Measurements from ENCODE around the gene FARS2.
"Not testable (repeated sequence)": the region's sequence is repeated elsewhere in the genome, so short reads cannot be mapped to it uniquely, and the experiment has no call there.

FARS2 gene

GRCh38 chr6:5637714-5638113, 376.4 kb downstream of the FARS2 start:
- no peak for DNase-seq (ENCODE audit: low read depth)

- DNase-seq (ENCODE audit: low read depth) = no peak
These were observed 377.4 kb downstream of the FARS2 start for GRCh38 chr6:5638666-5639065.

DNA sequence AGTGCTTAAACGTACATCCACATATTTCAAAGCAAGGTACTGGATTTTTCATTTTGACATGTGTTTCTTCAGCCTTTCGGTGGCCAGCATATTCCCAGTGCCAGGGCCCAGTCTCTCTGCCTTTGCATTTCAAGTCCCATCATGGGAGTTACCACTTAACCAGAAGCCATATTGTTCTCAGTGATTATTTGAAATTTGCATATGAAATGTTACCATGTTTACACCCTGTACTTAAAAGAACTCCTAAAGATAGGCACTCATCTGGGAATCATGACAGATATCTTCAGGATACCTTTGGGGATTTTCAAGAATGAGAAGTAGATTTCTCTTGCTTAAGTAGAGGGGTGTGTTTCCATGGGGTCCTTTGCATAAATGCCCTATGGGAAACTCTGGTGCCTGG, 377.9 kb downstream of the FARS2 start:
- no peak for DNase-seq (ENCODE audit: low read depth)

- DNase-seq (ENCODE audit: low read depth) = no peak
These were observed 379.3 kb downstream of the FARS2 start for GRCh38 chr6:5640614-5641013.

DNA sequence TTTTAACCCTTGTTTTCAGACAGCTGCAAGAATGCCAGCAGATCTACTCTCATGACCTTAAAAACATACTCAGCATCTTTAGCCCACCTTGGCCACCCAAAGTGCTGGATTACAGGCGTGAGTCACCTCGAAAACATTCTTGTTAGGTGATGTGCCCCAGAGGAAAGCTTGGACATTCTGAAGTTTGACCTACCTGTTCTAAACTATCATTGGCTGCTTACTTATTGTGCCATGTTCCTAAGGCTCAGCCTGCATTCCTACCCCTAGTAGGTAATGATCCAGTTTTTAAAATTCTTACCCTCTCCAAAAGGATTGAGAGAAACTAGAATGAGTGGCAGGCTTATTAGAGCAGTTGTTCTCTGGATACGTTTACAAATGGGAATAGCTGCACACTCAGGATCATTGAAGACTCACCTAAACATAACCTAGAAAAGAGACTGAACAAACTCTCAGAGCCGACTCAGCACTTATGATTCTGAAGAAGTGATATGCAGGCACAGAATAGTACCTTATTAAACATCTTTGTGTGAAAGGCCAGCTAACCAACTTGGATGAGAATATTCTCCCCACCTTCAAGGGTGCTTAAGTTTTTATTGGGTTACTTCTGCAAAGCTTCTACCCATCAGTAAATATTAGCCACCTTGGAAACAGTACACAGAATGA, 383.3 kb downstream of the FARS2 start:
- DNase-seq (ENCODE audit: low read depth) = no peak

DNA sequence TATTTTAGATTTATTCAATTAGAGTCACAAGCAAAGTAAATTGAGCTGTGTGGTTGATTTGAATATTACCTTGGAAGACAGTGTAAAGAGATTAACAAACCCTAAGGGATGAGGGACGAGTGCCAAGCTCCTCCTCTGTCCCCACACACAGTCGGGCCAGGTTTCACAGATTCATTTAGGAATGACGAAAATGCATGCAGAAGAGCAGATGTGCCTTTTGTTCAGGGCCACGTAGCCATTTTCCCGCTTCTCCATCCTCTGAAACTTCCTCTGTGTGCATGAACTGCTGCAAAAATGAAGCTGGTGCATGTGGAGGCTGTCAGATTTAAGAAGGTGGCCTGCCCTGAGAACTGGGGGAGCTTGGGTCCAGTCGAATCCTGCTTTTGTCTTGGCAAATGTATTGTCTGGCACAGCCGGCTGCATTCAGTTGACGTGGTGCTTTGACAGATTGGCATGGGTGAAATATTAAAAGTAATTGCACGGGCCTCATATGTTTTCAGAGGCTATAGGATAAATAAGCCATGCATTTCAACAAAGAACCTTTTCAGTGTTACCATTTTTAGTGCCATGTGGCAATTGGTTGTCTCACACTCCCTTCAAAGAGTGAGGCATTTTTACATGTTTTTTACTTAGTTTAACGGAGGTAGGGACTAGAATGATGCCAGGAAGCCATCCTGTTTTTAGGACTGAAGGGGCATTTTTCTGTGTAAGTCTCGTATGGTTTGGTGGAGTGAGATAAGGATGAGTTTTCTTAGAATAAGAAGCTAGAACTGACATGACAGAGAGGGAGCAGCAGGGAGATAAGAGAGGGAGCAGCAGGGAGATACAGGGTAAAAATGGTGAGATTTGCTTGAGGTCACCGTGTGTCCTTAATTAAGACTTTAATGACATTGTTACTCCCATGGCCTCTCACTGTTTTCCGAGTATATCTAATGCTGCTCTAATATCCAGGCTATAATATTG, 384.3 kb downstream of the FARS2 start:
- no peak for DNase-seq (ENCODE audit: low read depth)

- no peak for DNase-seq (ENCODE audit: low read depth)
These were observed 391.3 kb downstream of the FARS2 start for GRCh38 chr6:5652406-5653137.

DNA sequence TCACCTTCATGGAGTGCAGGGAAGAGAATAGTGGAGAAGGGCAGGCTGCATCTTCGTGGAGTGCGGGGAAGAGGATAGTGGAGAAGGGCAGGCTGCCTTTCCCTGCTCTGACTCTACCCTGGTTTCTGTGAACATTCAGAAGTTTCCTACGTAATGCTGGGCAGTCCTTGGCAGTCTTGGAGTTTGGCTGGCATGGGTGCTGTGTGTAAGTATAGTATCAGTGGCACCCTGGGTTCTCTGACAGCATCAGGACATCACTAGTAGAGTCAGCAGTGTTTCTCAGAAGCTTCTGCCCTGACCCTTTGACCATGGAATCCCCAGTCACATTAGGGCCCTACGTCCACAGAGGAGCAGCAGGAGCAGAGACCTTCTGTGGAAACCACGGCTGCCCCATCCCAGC, 392.5 kb downstream of the FARS2 start:
- no peak for DNase-seq (ENCODE audit: low read depth)

GRCh38 chr6:5656226-5656625, 394.9 kb downstream of the FARS2 start:
- no peak for DNase-seq (ENCODE audit: low read depth)

GRCh38 chr6:5656695-5657094, 395.4 kb downstream of the FARS2 start:
- DNase-seq (ENCODE audit: low read depth) = not testable (repeated sequence)

GRCh38 chr6:5657684-5658430, 396.5 kb downstream of the FARS2 start:
- DNase-seq (ENCODE audit: low read depth) = no peak

DNA sequence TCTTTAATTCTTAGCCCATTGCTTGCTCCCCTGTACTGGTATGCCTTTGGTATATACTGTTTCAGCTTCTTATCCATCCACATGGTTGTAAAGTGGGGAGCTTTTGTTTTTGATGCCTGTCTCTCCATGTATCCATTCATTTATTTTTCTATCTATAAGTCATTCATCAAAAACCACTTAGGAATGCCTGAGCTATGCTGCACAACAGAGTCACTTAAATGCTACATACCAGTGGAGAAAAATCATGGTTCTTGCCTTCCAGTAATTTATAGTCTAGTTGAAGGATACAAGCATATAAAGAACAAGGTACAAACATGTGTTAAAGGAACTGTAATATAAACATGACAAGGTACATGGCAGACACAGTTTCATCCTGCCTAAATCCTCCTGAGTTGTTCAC, 398.2 kb downstream of the FARS2 start:
- DNase-seq (ENCODE audit: low read depth) = no peak

GRCh38 chr6:5660772-5661171, 399.5 kb downstream of the FARS2 start:
- DNase-seq (ENCODE audit: low read depth) = no peak

- no peak for DNase-seq (ENCODE audit: low read depth)
These were observed 401.5 kb downstream of the FARS2 start for GRCh38 chr6:5662797-5663196.

DNA sequence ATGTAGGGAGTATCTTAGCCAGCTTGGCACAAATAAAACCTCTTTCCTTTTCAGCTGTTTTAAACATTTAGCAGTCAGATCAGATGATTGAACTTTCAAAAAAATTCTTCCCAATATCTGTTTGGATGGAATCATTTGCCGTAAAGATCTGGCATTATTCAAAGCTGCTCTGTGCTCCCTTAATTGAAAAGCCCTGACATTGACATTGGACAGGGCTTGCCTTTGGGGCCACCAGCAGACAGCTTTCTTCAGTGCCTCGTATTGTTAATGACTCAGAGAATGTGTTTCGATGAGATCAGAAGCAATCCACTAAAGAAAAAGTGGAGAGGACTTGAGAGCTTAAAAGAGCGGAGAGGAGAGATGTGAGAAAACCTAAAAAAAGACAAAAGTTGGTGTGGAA, 401.9 kb downstream of the FARS2 start:
- no peak for DNase-seq (ENCODE audit: low read depth)

DNA sequence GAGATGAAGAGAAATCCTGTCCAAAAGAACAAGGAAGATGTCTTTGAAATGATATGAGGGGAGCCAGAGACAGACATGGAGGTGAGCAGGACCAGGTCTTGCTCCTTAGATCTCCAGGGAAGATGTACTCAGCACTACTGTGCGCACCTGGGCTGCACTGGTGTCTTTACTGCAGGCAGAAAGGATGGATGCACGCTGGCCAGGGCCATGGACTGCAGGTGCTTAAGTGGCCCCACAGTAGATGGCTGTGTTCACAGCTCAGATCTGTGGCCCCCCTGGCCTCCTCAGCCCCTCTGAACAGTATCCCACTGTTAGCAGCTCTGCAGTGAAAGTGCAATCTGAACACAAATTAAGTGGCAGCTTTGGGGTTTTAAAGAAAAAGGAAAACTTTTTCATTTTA, 402.4 kb downstream of the FARS2 start:
- DNase-seq (ENCODE audit: low read depth) = no peak

- DNase-seq (ENCODE audit: low read depth) = no peak
These were observed 402.8 kb downstream of the FARS2 start for GRCh38 chr6:5664149-5664548.

- DNase-seq (ENCODE audit: low read depth) = peak; percentile 6
These were observed 403.9 kb downstream of the FARS2 start for GRCh38 chr6:5665173-5665572.

DNA sequence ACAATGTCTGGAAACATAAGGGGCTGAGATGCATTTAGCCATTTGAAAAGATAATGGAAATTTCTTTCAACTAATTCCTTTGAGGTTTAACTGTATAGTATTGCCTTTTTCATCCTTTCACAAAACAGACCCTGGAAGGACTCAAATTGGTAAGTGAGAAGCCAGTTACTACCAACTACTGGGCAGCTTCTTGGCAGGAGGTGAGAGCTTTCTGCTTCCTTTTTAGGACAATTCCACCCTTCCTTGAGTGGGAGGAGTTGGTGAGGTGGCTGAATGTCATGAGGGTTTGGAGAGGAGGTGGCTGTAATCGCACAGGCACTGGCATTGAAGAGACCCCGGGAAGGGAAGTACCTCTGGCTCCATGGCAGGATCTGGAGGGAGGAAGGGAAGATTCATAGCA, 404.4 kb downstream of the FARS2 start:
- DNase-seq (ENCODE audit: low read depth) = no peak

DNA sequence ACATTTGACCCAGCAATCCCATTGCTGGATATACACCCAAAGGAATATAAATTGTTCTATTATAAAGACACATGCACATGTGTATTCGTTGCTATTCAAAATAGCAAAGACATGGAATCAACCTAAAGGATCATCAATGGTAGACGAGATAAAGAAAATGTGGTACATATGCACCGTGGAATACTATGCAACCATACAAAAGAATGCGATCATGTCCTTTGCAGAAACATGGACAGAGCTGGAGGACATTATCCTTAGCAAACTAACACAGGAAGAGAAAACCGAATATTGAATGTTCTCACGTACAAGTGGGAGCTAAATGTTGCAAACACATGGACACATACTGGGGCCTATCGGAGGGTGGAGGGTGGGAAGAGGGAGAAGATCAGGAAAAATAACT, 405.4 kb downstream of the FARS2 start:
- no peak for DNase-seq (ENCODE audit: low read depth)

DNA sequence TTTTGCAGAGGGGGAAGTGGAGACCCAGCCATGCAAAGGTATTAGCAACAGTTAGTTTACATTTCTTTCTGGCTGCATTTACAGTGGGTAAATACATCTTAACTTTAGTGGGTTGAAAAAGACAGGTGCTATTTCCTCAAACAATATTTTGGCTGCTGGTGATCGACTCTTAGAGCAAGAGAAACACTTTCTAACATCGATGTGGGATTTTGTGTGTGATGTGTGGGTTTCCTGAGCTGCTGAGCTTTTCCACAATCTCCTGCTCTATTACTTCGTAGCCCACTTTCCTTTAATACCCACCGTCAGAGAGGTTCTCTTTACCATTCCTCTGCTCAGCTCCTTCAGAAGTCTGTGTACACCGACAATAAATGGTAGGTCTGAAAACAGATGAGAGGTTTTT, 406.4 kb downstream of the FARS2 start:
- DNase-seq (ENCODE audit: low read depth) = no peak

DNA sequence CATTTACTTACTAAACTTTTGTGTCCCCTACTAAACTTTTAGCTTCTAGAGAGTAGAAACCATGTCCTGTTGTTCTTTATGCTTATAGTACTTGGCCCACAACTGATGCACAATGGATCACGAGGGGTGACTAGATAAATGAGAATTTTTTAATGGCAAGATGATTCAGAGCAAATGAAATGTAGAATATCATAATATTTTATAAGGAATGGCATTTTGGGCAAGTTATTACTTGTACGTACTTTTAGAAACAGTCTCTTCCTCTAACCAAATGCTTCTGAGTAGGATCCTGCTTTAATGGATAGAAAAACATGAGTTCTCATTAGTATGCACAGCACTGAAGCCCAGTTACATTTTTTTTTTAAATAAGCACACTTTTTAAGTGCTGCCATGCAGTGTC, 409.1 kb downstream of the FARS2 start:
- DNase-seq (ENCODE audit: low read depth) = no peak

Data from T follicular helper cell (primary cell).